Stimulated activated CD4-positive, alpha-beta T cell treated with anti-CD3 and anti-CD28 coated beads, Interleukin-15, amount 100 ng/mL, for 48 hours (primary cell): Measurements from ENCODE around the gene CRYL1.

Source experiments
- DNase-seq, 2 donors: peaks; one replicate each; pipeline ENCODE4 v3.0.0-alpha.2; 2020; ENCODE audit warnings: low read depth in 2 of 2

Gene CRYL1

GRCh38 chr13:20492641-20493040, 33.0 kb downstream of the CRYL1 start:
- DNase-seq = peak in 1 of 2 donors; percentile 14

DNA sequence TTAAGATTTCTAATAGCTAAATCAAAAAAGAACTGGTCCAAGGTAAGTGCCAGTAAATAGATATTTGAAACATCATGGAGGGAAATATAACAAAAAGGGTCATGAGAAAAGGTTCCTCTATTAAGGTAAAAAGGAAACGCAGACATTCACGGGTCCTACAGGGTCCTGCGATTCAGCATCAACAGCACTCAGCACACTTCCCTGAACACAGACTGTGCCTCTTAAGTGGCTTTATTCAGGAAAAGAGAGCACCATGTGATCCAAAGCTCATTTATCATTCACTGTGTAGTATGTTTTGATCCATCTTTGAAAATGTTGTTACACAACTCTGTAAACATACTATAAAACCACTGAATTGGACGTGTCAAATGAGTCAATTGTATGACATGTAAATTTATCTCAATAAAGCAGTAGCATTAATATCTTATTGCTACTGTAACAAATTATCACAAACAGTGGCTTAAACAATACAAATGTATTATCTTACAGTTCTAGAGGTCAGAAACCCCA, 33.7 kb downstream of the CRYL1 start:
- DNase-seq = no peak

DNA sequence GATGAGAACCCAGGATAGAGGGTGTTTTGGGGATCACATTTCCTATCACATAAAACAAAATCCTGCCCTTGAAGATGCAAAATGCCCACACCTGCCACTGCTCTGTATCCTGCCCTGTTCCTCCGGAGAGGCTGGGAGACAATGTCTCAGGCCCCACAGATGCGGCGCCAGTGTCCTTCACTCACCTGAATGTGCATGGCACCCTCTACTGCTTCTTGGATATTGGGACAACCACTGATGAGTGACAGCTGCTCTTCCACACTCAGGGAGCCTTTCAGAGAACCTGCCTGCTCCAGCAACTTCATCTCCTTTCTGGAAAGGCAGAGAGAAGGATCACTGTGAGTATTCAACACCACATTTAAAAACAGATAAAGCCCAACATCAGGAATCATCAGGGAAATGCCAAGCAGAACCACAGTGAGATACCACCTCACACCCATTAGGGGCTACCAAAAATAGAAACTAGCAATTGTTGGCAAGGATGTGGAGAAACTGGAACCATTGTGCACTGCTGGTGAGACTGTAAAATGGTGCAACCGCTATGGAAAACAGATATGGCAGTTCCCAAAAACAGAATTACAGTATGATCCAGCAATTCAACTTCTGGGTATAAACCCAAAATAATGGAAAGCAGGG, 36.4 kb downstream of the CRYL1 start:
- peak in 1 of 2 donors; percentile 24 for DNase-seq

DNA sequence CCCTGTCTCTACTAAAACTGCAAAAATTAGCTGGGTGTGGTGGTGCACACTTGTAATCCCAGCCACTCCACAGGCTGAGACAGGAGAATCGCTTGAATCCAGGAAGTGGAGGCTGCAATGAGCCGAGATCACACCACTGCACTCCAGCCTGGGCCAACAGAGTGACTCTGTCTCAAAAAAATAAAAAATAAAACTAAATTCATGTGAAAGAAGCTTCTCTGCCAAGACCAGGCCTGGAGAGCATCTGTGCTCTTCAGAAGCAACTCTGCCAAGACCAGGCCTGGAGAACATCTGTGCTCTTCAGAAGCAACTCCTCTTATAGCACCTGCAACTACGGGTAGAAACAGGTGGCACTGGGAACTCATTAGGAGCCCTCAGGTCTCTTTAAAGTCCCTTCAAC, 37.7 kb downstream of the CRYL1 start:
- no peak for DNase-seq

DNA sequence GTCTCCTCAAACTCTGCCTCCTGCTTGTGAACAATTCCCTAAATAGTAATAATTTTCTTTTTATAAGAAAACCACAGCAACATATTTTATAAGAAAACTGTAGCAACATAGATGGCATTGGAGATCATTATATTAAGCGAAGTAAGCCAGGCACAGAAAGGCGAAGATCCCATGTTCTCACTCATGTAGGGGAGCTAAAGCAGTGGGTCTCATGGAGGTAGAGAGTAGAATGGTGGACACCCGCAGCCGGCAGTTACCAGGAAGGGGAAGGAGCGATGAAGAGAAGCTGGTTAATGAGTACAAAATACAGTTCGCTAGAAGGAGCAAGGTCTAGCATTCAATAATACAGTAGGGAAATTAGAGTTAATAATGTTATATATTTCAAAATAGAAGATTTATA, 42.9 kb downstream of the CRYL1 start:
- DNase-seq = no peak

DNA sequence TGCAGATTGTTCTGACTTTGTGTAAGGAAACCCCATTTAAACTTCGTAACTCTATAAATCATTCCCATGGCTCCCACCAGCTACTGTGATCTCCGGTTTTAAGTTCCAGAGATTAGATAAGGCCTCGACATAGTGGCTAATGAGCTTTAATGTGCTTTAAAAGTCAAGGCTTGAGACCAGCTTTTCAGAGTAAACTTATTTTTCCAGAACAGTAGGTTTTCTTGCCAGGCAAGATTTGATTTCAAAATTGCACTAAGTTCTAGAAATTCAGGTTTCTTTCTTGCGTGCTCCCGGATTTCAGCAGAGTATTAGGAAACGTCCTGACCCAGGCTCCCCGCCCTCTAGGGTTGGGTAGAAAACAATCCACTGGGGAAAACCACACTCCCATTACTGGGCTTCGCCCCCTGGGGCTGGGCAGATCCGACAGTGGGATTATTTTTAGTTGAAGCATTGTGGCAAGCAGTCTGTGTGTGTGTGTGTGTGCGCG, 43.3 kb downstream of the CRYL1 start:
- DNase-seq = no peak

GRCh38 chr13:20477394-20477793, 48.3 kb downstream of the CRYL1 start:
- no peak for DNase-seq

DNA sequence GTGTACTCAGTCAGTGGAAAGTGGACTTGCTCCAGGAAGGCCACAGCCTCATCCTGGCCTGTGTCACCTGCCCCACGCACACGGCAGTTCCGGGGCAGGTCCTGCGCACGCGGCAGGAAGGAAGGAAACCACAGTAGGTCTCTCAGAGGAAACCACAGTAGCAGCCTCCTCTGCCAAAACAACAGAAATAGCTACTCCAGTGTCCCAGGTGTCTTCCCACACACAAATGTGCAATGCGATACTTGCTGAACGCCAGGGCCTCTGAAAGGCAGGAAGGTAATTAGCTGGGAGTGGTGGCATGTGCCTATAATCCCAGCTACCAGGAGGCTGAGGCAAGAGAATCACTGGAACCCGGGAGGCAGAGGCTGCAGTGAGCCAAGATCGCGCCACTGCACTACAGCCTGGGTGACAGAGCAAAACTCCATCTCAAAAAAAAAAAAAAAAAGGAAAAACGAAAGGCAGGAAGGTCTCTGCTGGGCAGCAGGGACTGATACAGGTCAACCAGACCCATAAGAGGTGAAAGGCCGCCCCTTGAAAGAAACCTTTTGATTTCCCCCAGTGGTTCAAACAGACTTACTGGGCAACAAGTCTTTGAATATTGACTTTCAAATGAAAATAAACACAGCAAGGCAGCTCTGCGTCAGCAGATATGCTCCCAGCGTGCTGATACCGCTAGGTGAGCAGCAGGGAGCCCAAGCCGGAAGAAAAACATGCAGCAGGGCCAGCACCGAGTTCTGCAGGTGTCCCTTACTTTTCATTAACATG, 49.5 kb downstream of the CRYL1 start:
- DNase-seq = peak; percentile 38 to 49

GRCh38 chr13:20474515-20474914, 51.1 kb downstream of the CRYL1 start:
- DNase-seq = no peak

DNA sequence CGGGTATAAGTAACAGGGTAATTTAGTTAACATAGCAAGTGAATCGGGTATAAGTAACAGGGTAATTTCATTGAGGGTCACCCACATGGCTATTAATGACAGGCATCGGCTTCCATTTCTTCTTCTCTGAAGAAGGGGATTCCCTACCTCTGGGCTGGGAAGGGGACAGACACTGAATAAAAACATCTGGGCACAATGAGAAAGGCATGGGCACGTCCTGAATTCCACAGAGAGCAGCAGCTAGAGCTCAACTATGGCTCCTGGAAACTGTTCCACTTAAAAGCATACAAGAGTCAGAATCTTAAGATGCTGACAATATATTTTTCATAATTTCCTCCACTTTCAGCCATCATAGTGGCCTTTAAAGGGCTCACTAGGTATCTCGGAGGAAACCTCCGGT, 51.8 kb downstream of the CRYL1 start:
- no peak for DNase-seq

- no peak for DNase-seq
Measured at GRCh38 chr13:20473139-20473538, 52.5 kb downstream of the CRYL1 start.

DNA sequence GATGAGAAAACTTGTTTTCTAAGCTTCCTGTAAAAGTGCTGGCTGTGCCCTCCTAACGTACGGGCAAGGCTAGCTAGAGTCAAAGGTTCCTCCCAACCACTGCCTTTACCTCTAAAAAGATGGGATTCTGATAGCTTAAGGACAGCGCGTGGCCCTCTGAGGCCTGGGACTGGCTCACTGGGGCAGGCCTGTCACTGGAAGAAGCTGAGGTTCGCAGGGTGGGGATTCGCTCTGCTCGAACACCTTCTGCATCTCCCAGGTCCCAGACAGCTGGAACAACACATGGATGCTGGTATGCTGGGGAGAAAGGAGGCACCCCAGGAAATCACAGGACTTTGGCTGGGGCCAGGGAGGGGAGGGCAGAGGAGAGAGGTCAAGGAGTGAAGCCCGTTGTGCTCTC, 53.1 kb downstream of the CRYL1 start:
- no peak for DNase-seq

DNA sequence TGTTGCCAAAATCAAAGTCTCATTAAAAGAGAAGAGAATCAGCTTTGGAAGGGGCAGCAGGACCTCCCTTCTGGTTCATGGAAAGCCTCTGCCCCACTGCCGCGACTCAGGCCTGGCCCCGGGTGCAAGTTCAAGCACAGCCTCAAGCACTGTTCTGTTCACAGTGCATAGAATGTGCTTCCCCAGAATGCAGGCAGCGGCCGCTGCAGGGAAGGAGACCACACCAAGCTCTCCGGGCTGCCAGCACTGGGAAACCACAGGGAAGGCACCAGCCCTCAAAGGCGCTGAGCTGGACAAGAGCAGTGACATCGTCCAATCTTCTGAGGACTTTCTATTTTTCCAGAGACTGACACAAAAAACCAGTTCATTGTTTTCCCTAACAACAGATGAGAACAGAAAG, 55.5 kb downstream of the CRYL1 start:
- DNase-seq = no peak

- no peak for DNase-seq
Measured at GRCh38 chr13:20466371-20466770, 59.3 kb downstream of the CRYL1 start.

- DNase-seq = no peak
Measured at GRCh38 chr13:20465218-20465879, 60.3 kb downstream of the CRYL1 start.

- DNase-seq = no peak
Measured at GRCh38 chr13:20462921-20463320, 62.7 kb downstream of the CRYL1 start.

- no peak for DNase-seq
Measured at GRCh38 chr13:20462533-20462915, 63.1 kb downstream of the CRYL1 start.

- no peak for DNase-seq
Measured at GRCh38 chr13:20461860-20462532, 63.7 kb downstream of the CRYL1 start.

GRCh38 chr13:20461481-20461859, 64.2 kb downstream of the CRYL1 start:
- peak; percentile 8 to 26 for DNase-seq

GRCh38 chr13:20460761-20461160, 64.9 kb downstream of the CRYL1 start:
- DNase-seq = no peak

DNA sequence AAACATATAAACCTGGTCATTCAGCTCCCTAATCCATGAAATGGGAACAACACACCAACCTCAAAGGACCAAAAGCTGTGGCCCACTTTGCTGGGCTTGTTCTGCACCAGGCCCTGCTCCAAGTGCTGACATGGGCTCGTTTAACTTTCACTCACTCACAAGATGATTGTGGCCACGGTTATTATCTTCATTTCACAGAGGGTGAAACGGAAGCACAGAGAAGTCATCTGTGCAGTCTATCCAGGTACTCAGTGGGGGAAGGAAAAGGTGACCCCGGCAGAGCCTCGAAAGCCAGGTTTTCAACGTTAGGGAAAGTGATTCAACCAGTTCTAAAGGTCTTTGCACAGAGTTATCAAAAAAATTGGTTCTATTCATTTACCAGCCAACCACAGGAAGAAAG, 68.0 kb downstream of the CRYL1 start:
- no peak for DNase-seq

DNA sequence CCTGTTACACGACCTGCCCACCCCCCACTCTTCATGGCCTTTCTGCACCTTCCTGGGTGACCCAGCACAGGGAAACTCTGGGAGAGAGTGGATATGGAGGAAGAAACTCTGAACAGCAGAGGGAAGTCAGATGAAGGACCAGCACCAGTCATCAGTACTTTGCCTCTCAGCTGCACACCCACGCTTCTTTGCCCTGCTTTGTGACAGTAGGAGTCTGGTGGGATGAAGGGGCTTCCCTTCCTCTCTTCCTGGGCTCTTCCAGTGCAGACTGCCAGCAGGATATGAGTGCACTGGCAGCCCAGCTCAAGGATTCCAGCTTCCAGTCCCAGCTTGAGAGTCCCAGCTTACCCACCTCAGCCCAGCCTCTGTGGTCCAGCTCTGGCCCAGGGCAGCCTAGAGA, 68.9 kb downstream of the CRYL1 start:
- no peak for DNase-seq
